Measurements from ENCODE around the gene ZP1. TPM values are rescaled to one million over a fixed set of nuclear protein-coding genes. Genes with fewer than 3 reads are reported as not detected.

Gene ZP1
- total and polyA plus RNA-seq, 2 experiments from 2014 or later, result 1.0 to 1.3 TPM

GRCh38 chr11:60831501-60832079 is 35.8 kb upstream of the ZP1 start:
- Histone ChIP-seq H3K36me3 (ENCODE audit: low read depth) (no peaks in the 10 kb centered on the region), H3K9me2 (ENCODE audit: insufficient read depth) (no peaks in the 10 kb centered on the region), H3F3A (ENCODE audit: insufficient read depth) (peaks cover 9% of the 10 kb centered on the region), H3K27ac (no peak overlapping the region), H3K4me1 (ENCODE audit: insufficient read depth) (0 out of 2 replicates have a peak, but pooled peaks cover 4% of the 10 kb centered on the region), H3K4me2 (ENCODE audit: unreplicated experiment) (no peak overlapping the region), H3K9me3 (ENCODE audit: low read depth) (no peaks in the 10 kb centered on the region), H4K20me1 (ENCODE audit: insufficient read depth) (no peaks in the 10 kb centered on the region), H3K79me2 (ENCODE audit: insufficient read depth) (no peaks in the 10 kb centered on the region), H3K27me3 (replicated peaks; ENCODE audit: insufficient read depth) (peaks cover 9% of the 10 kb centered on the region), H2AFZ (no peak overlapping the region), H3K9ac (no peak overlapping the region), H3K4me3 (no peak overlapping the region)
- DNase-seq, result peak; percentile 56
- TF ChIP-seq EZH2 (IDR thresholded peaks at IDR 0.05; ENCODE audit: insufficient read depth, poor library complexity, severe bottlenecking), result no peak
- TF ChIP-seq EZH2phosphoT487 (IDR thresholded peaks at IDR 0.05; ENCODE audit: insufficient read depth, low read depth), result no peak
- 17 to 21% methylated on average over 7 of the region's 7 CpGs for WGBS, 2 experiments (ENCODE audit: low coverage in 1 of 2, low lambda C conversion rate in 2 of 2, missing lambda C conversion rate in 2 of 2)
- in situ Hi-C loops (cut with MboI), result loop anchor here (10.0 kb wide), 1 partner anchor 63 kb away; no protein-coding TSS in a partner anchor

GRCh38 chr11:60834742-60835533 is 32.4 kb upstream of the ZP1 start:
- Histone ChIP-seq H2AFZ (peak overlapping the region; percentile 62), H3K9me3 (ENCODE audit: low read depth) (no peaks in the 10 kb centered on the region), H3K4me1 (ENCODE audit: insufficient read depth) (0 out of 2 replicates have a peak, but pooled peaks cover 4% of the 10 kb centered on the region), H3F3A (ENCODE audit: insufficient read depth) (peaks cover 9% of the 10 kb centered on the region), H3K4me3 (no peak overlapping the region), H3K27me3 (replicated peaks; ENCODE audit: insufficient read depth) (peaks cover 6% of the 10 kb centered on the region; the same call in 1 of the 2 replicates), H3K79me2 (ENCODE audit: insufficient read depth) (no peaks in the 10 kb centered on the region), H3K9me2 (ENCODE audit: insufficient read depth) (no peaks in the 10 kb centered on the region), H3K4me2 (ENCODE audit: unreplicated experiment) (peak overlapping the region; percentile 18), H3K36me3 (ENCODE audit: low read depth) (no peaks in the 10 kb centered on the region), H3K27ac (no peak overlapping the region), H4K20me1 (ENCODE audit: insufficient read depth) (no peaks in the 10 kb centered on the region), H3K9ac (no peak overlapping the region)
- WGBS, 2 experiments (ENCODE audit: low coverage in 1 of 2, low lambda C conversion rate in 2 of 2, missing lambda C conversion rate in 2 of 2), result 53 to 54% methylated on average over 7 of the region's 7 CpGs
- TF ChIP-seq EZH2phosphoT487 (IDR thresholded peaks at IDR 0.05; ENCODE audit: insufficient read depth, low read depth), result no peak
- TF ChIP-seq EZH2 (IDR thresholded peaks at IDR 0.05; ENCODE audit: insufficient read depth, poor library complexity, severe bottlenecking), result no peak
- DNase-seq, result peak; percentile 18
- in situ Hi-C loops (cut with MboI), result loop anchor here (10.0 kb wide), 1 partner anchor 60 kb away; no protein-coding TSS in a partner anchor

DNA sequence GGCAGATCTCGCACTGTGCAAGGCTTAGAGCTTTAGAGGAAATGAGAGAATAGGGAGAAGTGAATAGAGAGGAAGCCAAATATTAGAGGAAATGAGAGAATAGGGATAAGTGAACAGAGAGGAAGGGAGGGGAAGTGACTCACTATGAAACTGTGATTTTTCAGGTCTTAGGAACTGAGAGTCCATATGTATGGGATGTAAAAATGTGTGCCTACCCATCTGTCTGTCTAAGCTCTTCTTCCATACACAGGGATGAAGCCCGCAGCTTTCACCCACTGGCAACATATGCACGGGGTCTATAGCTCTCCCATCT is 31.9 kb upstream of the ZP1 start:
- in situ Hi-C loops (cut with MboI), result loop anchor here (10.0 kb wide), 1 partner anchor 59 kb away; no protein-coding TSS in a partner anchor
- H3K36me3 ChIP-seq (ENCODE audit: low read depth), result no peaks in the 10 kb centered on the region
- H3K9me3 ChIP-seq (ENCODE audit: low read depth), result no peaks in the 10 kb centered on the region
- peaks cover 9% of the 10 kb centered on the region for H3F3A ChIP-seq (ENCODE audit: insufficient read depth)
- H3K9me2 ChIP-seq (ENCODE audit: insufficient read depth), result no peaks in the 10 kb centered on the region
- no peak for DNase-seq
- WGBS, 2 experiments (ENCODE audit: low coverage in 1 of 2, low lambda C conversion rate in 2 of 2, missing lambda C conversion rate in 2 of 2), result 56 to 63% methylated on average over 3 of the region's 3 CpGs
- no peaks in the 10 kb centered on the region for H4K20me1 ChIP-seq (ENCODE audit: insufficient read depth)
- peak overlapping the region; percentile 62 for H2AFZ ChIP-seq
- H3K27ac ChIP-seq, result no peak overlapping the region
- H3K27me3 ChIP-seq (replicated peaks; ENCODE audit: insufficient read depth), result peaks cover 6% of the 10 kb centered on the region; the same call in 1 of the 2 replicates
- H3K4me3 ChIP-seq, result no peak overlapping the region
- no peak for TF ChIP-seq EZH2 (IDR thresholded peaks at IDR 0.05; ENCODE audit: insufficient read depth, poor library complexity, severe bottlenecking)
- TF ChIP-seq EZH2phosphoT487 (IDR thresholded peaks at IDR 0.05; ENCODE audit: insufficient read depth, low read depth), result no peak
- H3K4me1 ChIP-seq (ENCODE audit: insufficient read depth), result peaks cover 9% of the 10 kb centered on the region; the same call in 1 of the 2 replicates
- peak overlapping the region; percentile 18 for H3K4me2 ChIP-seq (ENCODE audit: unreplicated experiment)
- no peak overlapping the region for H3K9ac ChIP-seq
- no peaks in the 10 kb centered on the region for H3K79me2 ChIP-seq (ENCODE audit: insufficient read depth)

GRCh38 chr11:60836866-60837515 is 30.4 kb upstream of the ZP1 start:
- H3F3A ChIP-seq (ENCODE audit: insufficient read depth), result peaks cover 8% of the 10 kb centered on the region
- no peak overlapping the region for H3K4me2 ChIP-seq (ENCODE audit: unreplicated experiment)
- no peak for TF ChIP-seq EZH2phosphoT487 (IDR thresholded peaks at IDR 0.05; ENCODE audit: insufficient read depth, low read depth)
- no peak for TF ChIP-seq EZH2 (IDR thresholded peaks at IDR 0.05; ENCODE audit: insufficient read depth, poor library complexity, severe bottlenecking)
- H4K20me1 ChIP-seq (ENCODE audit: insufficient read depth), result no peaks in the 10 kb centered on the region
- in situ Hi-C loops (cut with MboI), result loop anchor here (10.0 kb wide), 1 partner anchor 58 kb away; no protein-coding TSS in a partner anchor
- peaks cover under 1% of the 10 kb centered on the region; the same call in 1 of the 2 replicates for H3K79me2 ChIP-seq (ENCODE audit: insufficient read depth)
- H3K9me3 ChIP-seq (ENCODE audit: low read depth), result no peaks in the 10 kb centered on the region
- no peak overlapping the region for H3K9ac ChIP-seq
- WGBS, 2 experiments (ENCODE audit: low coverage in 1 of 2, low lambda C conversion rate in 2 of 2, missing lambda C conversion rate in 2 of 2), result 43 to 51% methylated on average over 9 of the region's 9 CpGs
- H3K4me1 ChIP-seq (ENCODE audit: insufficient read depth), result peaks cover 18% of the 10 kb centered on the region
- H3K4me3 ChIP-seq, result no peak overlapping the region
- H3K9me2 ChIP-seq (ENCODE audit: insufficient read depth), result no peaks in the 10 kb centered on the region
- H3K27ac ChIP-seq, result no peak overlapping the region
- no peaks in the 10 kb centered on the region for H3K36me3 ChIP-seq (ENCODE audit: low read depth)
- no peak overlapping the region for H2AFZ ChIP-seq
- DNase-seq, result no peak
- H3K27me3 ChIP-seq (replicated peaks; ENCODE audit: insufficient read depth), result peaks cover 6% of the 10 kb centered on the region; the same call in 1 of the 2 replicates

Measured in GM23248 (cell line).